ENCODE data around the gene NME3. TPM values are rescaled to one million over a fixed set of nuclear protein-coding genes. Genes with fewer than 3 reads are reported as not detected.

NME3 gene
- total and polyA plus RNA-seq, 3 donors from 2014 or later, result 29.3 to 119 (median 100) TPM

DNA sequence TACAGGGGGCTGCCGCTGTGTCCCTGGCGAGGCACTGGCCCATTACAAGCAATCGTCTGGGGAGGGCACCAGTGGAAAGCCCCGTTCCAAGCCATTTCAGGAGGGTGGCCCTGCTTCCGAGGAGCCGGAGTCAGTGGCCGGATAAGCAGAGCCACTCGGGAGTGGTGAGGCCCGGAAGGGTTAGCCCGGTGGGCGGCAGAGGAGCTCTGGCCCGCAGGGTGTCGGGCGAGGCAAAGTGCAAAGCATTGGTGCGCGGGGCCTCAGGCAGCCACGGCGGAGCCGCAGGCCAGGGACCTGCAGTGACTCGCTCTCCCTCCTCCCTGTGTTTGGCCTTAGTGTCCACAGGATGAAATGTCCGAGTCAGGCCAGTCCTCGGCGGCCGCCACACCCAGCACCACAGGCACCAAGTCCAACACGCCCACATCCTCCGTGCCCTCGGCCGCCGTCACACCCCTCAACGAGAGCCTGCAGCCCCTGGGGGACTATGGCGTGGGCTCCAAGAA, 24.6 kb downstream of the NME3 start:
- intact Hi-C loops (cut with DNase I; ENCODE audit: low total_unique reads), result no loop called here
- H3K36me3 ChIP-seq (ENCODE audit: low read depth, missing control alignments), result no peaks in the 10 kb centered on the region

DNA sequence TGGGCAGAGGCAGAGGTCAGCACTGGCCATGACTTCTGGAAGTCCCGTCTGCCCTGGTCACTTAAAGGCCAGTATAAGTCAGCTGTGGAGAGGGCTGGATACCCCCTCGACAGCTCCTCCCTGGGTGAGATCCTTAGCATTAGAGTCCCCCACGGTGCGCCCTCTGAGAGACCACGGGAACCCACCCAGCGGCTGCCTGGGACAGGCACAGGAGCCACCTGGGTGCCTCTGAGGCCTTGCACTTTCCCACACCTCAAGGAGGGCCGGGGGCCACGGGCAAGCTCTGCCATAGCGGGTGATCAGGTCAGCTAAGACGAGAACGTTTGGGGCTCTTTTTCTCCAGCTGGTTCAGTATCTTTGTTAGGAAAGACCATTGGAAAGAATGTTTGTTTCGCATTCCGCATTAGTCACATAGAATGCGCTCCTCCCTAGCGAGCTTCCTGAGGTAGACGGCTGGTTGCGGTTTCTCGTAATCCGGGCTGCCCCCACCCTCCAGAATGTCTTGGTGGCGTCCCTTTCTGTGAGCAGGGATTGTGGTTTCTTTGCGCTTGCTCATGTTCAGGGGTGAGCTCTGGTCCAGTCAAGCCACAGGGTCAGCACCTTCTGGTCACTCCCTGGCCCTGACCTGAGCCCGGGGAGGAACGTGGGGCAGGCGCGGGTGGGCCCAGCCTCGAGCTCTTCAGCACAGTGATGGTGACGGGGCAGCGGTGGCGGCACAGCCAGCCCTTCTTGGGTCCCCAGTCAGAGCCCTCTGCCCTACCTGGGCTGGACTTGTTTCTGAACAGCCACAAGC, 25.2 kb downstream of the NME3 start:
- no peaks in the 10 kb centered on the region for H3K36me3 ChIP-seq (ENCODE audit: low read depth, missing control alignments)
- no peaks in the 10 kb centered on the region for H3K27me3 ChIP-seq
- no peaks in the 10 kb centered on the region for H3K4me1 ChIP-seq
- TF ChIP-seq, protein P1, sequence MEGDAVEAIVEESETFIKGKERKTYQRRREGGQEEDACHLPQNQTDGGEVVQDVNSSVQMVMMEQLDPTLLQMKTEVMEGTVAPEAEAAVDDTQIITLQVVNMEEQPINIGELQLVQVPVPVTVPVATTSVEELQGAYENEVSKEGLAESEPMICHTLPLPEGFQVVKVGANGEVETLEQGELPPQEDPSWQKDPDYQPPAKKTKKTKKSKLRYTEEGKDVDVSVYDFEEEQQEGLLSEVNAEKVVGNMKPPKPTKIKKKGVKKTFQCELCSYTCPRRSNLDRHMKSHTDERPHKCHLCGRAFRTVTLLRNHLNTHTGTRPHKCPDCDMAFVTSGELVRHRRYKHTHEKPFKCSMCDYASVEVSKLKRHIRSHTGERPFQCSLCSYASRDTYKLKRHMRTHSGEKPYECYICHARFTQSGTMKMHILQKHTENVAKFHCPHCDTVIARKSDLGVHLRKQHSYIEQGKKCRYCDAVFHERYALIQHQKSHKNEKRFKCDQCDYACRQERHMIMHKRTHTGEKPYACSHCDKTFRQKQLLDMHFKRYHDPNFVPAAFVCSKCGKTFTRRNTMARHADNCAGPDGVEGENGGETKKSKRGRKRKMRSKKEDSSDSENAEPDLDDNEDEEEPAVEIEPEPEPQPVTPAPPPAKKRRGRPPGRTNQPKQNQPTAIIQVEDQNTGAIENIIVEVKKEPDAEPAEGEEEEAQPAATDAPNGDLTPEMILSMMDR (IDR thresholded peaks at IDR 0.05), result no peak
- TF ChIP-seq POLR2A (IDR thresholded peaks at IDR 0.05), result no peak
- H3K4me3 ChIP-seq, result no peak overlapping the region
- H3K9me3 ChIP-seq, result no peaks in the 10 kb centered on the region
- WGBS, 2 donors, result 93% methylated on average over 28 to 29 of the region's 29 CpGs
- no peak for DNase-seq
- intact Hi-C loops (cut with DNase I; ENCODE audit: low total_unique reads), result no loop called here
- no peak overlapping the region for H3K27ac ChIP-seq

More for the DNA sequence above, 24.6 kb downstream of the NME3 start:
- WGBS, 2 donors, result 92 to 96% methylated on average over 25 to 30 of the region's 31 CpGs
- Histone ChIP-seq H3K4me3 (no peak overlapping the region), H3K9me3 (no peaks in the 10 kb centered on the region), H3K27me3 (no peaks in the 10 kb centered on the region), H3K4me1 (no peaks in the 10 kb centered on the region), H3K27ac (no peak overlapping the region)
- no peak for TF ChIP-seq POLR2A (IDR thresholded peaks at IDR 0.05)
- TF ChIP-seq, protein P1 (IDR thresholded peaks at IDR 0.05), result no peak
- DNase-seq, result no peak

DNA sequence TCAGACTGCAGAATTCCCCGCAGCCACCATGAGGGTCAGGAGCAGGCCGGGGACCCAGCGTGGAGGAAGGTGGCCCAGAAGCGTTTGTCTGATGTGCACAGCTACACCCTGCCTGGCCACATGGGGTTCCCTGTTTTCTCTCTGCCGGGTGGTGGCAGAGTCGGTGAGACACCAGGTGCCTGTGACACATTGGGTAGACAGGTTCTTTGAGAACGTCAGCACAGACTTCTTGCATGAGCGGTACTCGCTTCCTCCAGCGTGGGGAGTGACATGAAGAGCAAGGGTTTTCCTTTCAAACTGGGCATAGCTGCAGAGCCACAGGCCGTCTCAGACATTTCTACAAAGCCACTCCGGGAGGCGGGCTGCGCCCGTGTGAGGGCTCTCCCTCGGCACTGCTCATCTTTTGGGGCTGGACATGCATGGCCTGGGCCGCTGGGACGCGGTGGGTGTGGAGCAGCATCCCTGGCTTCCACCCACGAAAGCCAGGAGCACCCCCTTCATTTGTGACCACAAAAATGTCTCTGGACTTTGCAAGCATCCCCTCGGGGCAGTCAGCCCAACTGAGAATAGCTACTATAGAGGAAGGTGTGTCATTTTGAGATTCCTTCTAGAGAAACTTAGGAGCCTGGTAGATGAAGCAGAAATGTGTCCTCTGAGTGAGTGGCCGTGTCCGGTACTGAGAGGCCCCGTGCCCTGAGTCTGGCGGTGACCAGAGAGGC, 26.0 kb downstream of the NME3 start:
- DNase-seq, result no peak
- 92 to 94% methylated on average over 20 to 25 of the region's 25 CpGs for WGBS, 2 donors
- intact Hi-C loops (cut with DNase I; ENCODE audit: low total_unique reads), result no loop called here

DNA sequence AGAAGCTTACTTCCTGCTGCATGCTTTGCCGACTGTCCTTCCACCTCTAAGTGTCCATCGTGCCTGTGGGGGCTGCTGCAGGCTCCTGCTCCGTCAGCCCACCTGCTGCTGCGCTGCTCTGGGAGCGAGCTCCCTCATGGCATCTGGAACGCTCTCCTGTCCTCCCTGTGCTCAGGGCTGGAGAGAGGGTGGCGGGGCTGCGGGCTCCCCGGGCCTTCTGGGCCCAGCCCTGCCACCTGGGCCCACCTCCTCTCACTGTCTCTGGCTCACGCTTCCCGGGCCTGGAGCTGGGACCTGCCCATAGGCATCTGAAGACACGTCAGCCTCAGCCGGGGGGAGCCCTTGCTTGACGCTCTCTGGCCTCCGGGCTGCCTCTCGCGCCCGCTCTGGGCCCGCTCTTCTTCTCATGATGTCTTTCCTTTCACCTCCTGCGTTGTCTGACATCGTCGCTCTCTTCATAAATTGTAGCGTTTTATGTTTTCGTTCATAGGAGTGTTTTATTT, 27.0 kb downstream of the NME3 start:
- Histone ChIP-seq H3K4me3 (no peak overlapping the region), H3K4me1 (no peaks in the 10 kb centered on the region), H3K27ac (no peak overlapping the region), H3K36me3 (ENCODE audit: low read depth, missing control alignments) (no peaks in the 10 kb centered on the region), H3K9me3 (no peaks in the 10 kb centered on the region), H3K27me3 (no peaks in the 10 kb centered on the region)
- DNase-seq, result no peak
- no peak for TF ChIP-seq POLR2A (IDR thresholded peaks at IDR 0.05)
- TF ChIP-seq, protein P1 (IDR thresholded peaks at IDR 0.05), result no peak
- 92% methylated on average over 15 to 24 of the region's 24 CpGs for WGBS, 2 donors
- intact Hi-C loops (cut with DNase I; ENCODE audit: low total_unique reads), result no loop called here

More for the DNA sequence above, 26.0 kb downstream of the NME3 start:
- Histone ChIP-seq H3K27me3 (no peaks in the 10 kb centered on the region), H3K36me3 (ENCODE audit: low read depth, missing control alignments) (no peaks in the 10 kb centered on the region), H3K9me3 (no peaks in the 10 kb centered on the region), H3K27ac (no peak overlapping the region), H3K4me3 (no peak overlapping the region), H3K4me1 (no peaks in the 10 kb centered on the region)
- no peak for TF ChIP-seq POLR2A (IDR thresholded peaks at IDR 0.05)
- TF ChIP-seq, protein P1 (IDR thresholded peaks at IDR 0.05), result no peak

Measured in testis (tissue), 3 donors.